ENCODE results near the gene FAM114A2.
"Not testable (repeated sequence)": the region's sequence is repeated elsewhere in the genome, so short reads cannot be mapped to it uniquely, and the experiment has no call there.

DNA sequence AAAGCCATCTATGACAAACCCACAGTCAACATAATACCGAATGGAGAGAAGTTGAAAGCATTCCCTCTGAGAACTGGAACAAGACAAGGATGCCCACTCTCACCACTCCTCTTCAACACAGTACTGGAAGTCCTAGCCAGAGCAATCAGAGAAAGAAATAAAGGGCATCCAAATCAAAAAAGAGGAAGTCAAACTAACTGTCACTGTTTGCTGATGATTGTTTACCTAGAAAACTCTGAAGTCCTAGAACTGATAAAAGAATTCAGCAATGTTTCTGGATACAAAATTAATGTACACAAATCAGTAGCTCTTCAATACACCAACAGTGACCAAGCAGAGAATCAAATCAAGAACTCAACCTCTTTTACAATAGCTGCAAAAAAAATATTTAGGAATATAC lies 19.8 kb downstream of the FAM114A2 start:
- TF ChIP-seq SIN3A (IDR thresholded peaks at IDR 0.05; ENCODE audit: borderline replicate concordance, low read depth, low read length); TEAD4 (IDR thresholded peaks at IDR 0.05; ENCODE audit: borderline replicate concordance, insufficient read depth); YY1 (IDR thresholded peaks at IDR 0.05; ENCODE audit: low read depth); EP300 (IDR thresholded peaks at IDR 0.05; ENCODE audit: borderline replicate concordance in 1 of 2, low read depth in 1 of 2, low read length in 1 of 2); NFIC (IDR thresholded peaks at IDR 0.05; ENCODE audit: borderline replicate concordance); POLR2AphosphoS5 (IDR thresholded peaks at IDR 0.05; ENCODE audit: low read depth, low read length); JUND (IDR thresholded peaks at IDR 0.05); MEF2A (IDR thresholded peaks at IDR 0.05; ENCODE audit: borderline replicate concordance, low read depth); SMC3 (IDR thresholded peaks at IDR 0.05; ENCODE audit: low read depth, low read length); FOXM1 (IDR thresholded peaks at IDR 0.05; ENCODE audit: low read depth): not testable (repeated sequence)
- TF ChIP-seq, protein P1, sequence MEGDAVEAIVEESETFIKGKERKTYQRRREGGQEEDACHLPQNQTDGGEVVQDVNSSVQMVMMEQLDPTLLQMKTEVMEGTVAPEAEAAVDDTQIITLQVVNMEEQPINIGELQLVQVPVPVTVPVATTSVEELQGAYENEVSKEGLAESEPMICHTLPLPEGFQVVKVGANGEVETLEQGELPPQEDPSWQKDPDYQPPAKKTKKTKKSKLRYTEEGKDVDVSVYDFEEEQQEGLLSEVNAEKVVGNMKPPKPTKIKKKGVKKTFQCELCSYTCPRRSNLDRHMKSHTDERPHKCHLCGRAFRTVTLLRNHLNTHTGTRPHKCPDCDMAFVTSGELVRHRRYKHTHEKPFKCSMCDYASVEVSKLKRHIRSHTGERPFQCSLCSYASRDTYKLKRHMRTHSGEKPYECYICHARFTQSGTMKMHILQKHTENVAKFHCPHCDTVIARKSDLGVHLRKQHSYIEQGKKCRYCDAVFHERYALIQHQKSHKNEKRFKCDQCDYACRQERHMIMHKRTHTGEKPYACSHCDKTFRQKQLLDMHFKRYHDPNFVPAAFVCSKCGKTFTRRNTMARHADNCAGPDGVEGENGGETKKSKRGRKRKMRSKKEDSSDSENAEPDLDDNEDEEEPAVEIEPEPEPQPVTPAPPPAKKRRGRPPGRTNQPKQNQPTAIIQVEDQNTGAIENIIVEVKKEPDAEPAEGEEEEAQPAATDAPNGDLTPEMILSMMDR (IDR thresholded peaks at IDR 0.05): not testable (repeated sequence)

Data from SK-N-SH (cell line).